NCI-H345 treated with DMSO at 0.1 percent for 48 hours (cell line): Measurements from ENCODE around the gene SKAP1.

Experiments used
- DNase-seq: peaks from one replicate; lab custom pipeline; 2025; ENCODE audit not compliant: unreplicated experiment; lab: John Stamatoyannopoulos, UW

SKAP1 gene

GRCh38 chr17:48153691-48154358 lies 276.2 kb downstream of the SKAP1 start:
- no peak for DNase-seq

DNA sequence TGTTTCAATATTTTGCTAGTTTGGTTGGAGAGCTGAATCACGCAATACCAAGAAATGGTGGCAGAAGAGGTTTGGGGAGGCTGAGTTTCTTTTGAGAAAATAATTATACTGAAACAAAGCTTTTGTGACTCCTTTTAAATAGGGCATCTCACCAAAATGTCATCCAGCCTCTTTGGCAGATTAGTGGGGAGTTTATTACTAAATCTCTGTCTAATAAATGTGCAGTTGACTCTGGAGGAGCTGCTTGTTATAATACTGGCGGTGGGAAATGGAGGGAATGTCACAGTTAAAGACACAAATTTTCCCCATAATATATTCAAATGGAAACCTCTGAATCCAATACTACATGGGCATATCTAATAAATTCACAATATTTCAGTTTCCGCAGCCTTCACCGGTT lies 277.7 kb downstream of the SKAP1 start:
- DNase-seq, result no peak

GRCh38 chr17:48151220-48151619 lies 278.8 kb downstream of the SKAP1 start:
- no peak for DNase-seq

GRCh38 chr17:48150597-48151001 lies 279.4 kb downstream of the SKAP1 start:
- no peak for DNase-seq

DNA sequence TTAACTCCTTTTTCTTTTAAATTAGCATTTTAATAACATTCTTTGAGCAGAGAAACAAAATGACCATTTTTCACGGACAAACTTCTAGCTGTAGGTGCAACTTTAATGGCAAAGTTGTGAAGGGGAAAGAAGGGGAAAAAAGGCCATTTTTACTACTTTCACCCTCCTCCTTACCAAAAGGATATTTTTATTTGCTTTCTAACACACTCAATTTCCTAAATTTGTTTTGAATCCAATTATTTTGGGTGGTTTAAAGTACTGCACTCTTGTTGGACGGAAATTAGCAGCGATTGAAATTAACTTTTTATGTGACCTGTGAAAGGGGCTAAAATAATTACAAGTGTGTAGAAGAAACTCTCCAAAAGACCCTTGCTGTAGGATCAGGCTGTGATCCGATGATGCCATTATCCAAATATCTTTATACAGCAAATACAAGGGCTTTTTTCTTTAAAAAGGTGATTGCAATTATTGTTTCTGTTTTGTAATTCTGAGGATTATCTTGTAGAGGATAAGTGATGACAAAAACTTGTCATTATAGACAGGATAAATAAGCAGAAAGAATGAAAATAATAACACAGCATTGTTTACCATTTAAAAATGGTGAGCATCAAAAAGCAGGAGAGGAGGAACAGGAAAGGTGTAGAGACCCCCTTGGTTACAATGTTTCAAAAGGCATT lies 280.1 kb downstream of the SKAP1 start:
- no peak for DNase-seq

DNA sequence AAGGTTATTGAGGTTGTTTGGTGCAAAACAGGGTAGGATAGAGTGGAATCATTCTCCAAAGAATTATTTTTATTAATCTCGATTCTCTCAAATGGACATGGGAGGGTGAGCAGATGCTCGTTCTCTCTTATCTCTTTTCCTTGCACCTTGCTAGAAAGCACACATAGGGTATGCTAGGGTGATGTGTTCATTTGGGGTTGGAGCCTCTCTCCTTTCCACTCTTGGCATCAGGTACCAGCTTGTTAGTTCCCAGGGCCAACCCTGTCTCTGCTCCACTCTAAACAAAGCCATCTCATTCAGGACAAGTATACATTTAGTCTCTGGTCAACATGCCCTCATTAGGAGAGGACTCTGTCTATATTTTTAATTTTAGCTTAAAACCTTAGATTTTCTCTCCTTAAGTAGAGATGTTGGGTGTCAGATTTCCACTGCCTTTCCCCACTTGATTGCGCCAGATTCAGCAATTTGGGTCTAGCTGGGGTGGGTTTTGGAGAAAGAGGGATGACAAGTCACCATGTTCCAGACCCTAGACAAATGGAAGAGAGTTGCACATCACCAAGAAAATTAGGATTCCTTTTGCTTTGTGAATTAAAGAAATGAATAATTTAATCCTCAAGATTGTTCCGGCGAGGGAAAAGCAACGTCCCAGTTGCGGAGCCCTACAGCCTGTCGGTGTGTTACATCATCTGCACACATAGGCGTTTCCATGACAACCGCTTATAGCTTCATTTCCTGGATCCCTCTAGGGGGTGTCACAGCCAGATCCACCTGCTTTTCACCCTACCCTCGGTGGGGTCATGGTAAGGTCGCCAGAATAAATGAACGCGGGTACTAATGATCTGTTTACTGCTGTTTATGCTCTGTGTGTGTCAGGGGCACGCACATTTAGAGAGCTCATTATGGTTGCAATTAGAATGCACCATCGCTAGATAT lies 280.9 kb downstream of the SKAP1 start:
- DNase-seq, result no peak

- DNase-seq, result no peak
Measured at GRCh38 chr17:48148029-48148770, 281.8 kb downstream of the SKAP1 start.

- DNase-seq, result no peak
Measured at GRCh38 chr17:48144976-48145798, 284.8 kb downstream of the SKAP1 start.

GRCh38 chr17:48144231-48144630 lies 285.8 kb downstream of the SKAP1 start:
- no peak for DNase-seq

GRCh38 chr17:48143629-48144028 lies 286.4 kb downstream of the SKAP1 start:
- DNase-seq, result no peak

DNA sequence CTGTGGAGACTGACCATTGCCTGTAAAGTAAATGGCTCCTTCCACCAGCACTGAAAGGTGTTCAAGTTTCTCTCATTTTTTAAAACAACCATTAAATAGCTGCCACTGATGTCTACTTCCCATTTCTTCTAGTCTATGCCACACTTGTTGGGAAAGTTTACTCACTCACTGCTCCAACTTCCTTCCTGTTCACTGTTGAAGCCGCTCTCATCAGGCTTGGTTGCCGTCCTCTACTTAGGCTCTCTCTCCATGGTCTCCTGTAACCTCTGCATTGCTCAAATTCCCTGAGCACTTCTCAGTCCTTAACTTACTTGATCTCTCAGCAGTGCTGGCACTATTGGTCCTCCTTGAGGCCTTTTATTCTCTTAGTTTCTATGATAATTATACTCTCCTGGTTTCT lies 290.1 kb downstream of the SKAP1 start:
- DNase-seq, result no peak

GRCh38 chr17:48137656-48138055 lies 292.4 kb downstream of the SKAP1 start:
- DNase-seq, result no peak

DNA sequence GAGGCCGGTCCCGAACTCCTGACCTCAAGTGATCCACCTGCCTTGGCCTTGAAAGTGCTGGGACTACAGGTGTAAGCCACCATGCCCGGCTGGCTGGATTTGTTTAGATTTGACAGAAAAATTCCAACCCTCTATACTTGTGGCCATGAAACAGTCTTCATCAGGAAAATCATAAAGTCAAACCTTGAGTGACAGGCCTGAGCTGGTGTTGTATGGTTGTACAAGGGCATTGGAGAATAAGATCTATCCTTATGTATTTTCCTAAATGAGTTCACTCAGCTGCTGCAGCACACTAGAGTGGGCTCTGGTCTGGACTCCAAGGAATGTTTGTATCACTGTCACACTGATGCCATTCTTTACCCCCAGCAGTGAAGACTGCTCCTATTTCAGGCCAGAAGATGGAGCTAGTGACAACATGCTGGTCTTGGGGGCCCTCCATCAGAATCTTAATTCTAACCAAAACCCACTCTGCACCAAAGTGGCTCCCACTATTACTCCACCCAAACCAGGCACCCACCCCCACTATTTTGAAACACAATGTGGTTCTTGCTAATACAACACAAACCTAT lies 295.0 kb downstream of the SKAP1 start:
- DNase-seq, result no peak

- DNase-seq, result no peak
Measured at GRCh38 chr17:48132385-48132784, 297.6 kb downstream of the SKAP1 start.

DNA sequence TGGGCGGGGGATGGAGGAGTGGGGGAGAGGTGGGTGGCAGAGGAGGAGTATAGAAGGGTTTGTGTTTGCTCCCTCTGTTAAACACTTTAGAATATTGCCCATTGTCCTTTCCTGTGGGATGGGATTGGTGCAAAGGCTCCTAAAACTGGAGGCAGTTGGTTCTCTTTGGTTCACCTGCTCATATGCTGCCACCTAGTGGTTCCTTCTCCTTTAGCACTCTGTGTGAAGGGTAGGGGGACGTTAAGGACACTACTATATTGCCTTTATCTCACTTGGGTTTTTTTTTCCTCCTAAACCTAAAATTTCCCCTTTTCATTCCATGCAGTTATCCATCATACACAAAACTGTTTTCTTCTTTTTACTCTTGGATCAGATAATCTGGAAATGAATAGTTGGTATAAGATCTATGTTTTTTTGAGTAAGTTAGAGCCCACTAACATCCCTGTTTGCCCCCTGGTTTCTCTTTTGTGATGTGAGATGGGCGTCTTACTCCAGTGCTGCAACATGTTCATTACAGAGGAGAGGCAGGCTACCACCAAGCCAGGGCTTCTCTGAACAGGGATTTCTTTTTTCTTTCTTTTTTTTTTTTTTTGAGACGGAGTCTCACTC lies 298.7 kb downstream of the SKAP1 start:
- peak; percentile 21 for DNase-seq

GRCh38 chr17:48129981-48130380 lies 300.0 kb downstream of the SKAP1 start:
- DNase-seq, result no peak

DNA sequence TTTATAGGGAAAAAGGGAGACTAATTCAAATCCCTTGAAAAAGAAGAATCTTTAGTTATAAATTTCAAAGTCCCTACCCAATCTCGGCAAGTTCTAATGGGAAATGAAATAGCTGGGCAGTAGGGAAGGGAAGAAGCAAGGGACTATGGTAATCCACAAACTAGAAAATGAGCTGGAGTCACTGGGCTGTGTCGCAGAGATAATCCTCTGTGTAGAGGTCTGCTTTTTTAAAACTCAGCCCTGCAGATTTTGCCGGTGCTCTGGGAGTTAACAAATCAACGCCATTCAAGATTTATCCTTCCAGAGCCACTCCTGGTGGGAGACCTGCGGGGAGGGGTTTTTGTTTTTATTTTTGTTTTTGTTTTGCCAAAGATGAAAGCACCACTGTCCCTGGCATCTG lies 301.6 kb downstream of the SKAP1 start:
- DNase-seq, result no peak

GRCh38 chr17:48127371-48128051 lies 302.5 kb downstream of the SKAP1 start:
- DNase-seq, result no peak

GRCh38 chr17:48126532-48126850 lies 303.5 kb downstream of the SKAP1 start:
- no peak for DNase-seq
